DND-41 (cell line): ENCODE results near the gene ARPC2.

ENCODE experiments used
- EZH2 ChIP-seq: IDR thresholded peaks from 3 replicates; pipeline ENCODE4 v1.6.1; 2012; ENCODE audit warnings: borderline replicate concordance, low read depth, mild to moderate bottlenecking, moderate library complexity, low read length, inconsistent platforms; ENCODE audit not compliant: severe bottlenecking
- TF ChIP-seq, protein P1 (sequence below): IDR thresholded peaks from 2 replicates; pipeline ENCODE4 v1.5.1; 2012; ENCODE audit warnings: borderline replicate concordance, low read length, moderate library complexity, mild to moderate bottlenecking; ENCODE audit not compliant: poor library complexity, severe bottlenecking; ENCODE audit errors: extremely low read depth

DNA sequence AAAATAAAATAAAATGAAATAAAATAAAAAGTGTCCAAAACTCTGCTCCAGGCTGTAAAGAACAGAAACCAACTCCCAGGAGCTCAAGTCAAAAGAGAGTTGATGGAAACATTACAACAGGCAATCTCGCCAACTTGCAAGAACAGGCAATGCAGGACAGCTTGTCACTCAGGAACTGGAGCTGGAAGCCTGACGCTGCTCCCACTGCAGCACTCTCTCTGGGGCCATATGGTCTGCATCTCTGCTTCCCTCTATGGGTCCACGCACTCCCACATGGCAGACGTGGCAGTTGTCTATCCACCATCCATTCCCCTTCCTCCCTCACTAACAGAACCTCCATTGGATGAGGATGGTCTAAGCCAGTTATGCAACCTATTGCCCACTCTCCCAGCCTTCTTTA is 23.3 kb upstream of the ARPC2 start:
- TF ChIP-seq, protein P1, sequence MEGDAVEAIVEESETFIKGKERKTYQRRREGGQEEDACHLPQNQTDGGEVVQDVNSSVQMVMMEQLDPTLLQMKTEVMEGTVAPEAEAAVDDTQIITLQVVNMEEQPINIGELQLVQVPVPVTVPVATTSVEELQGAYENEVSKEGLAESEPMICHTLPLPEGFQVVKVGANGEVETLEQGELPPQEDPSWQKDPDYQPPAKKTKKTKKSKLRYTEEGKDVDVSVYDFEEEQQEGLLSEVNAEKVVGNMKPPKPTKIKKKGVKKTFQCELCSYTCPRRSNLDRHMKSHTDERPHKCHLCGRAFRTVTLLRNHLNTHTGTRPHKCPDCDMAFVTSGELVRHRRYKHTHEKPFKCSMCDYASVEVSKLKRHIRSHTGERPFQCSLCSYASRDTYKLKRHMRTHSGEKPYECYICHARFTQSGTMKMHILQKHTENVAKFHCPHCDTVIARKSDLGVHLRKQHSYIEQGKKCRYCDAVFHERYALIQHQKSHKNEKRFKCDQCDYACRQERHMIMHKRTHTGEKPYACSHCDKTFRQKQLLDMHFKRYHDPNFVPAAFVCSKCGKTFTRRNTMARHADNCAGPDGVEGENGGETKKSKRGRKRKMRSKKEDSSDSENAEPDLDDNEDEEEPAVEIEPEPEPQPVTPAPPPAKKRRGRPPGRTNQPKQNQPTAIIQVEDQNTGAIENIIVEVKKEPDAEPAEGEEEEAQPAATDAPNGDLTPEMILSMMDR = no peak
- TF ChIP-seq EZH2 = no peak
